ENCODE results near the gene LAMP2. TPM values are rescaled to one million over a fixed set of nuclear protein-coding genes. Genes with fewer than 3 reads are reported as not detected.
A peak's percentile ranks its signal among the peaks of the same experiment; 100 is the strongest.

Gene LAMP2
- polyA plus RNA-seq, 1 donor from 2014 or later: 42.6 TPM

GRCh38 chrX:120468479-120468824 is 644 bp downstream of the LAMP2 start:
- peak overlapping the region; percentile 74 for H3K27ac ChIP-seq (ENCODE audit: low read length)
- no peaks in the 10 kb centered on the region for H3K9me3 ChIP-seq (ENCODE audit: low read length)
- H3K79me2 ChIP-seq (replicated peaks; ENCODE audit: insufficient read depth, low read length): peaks cover 18% of the 10 kb centered on the region
- no peaks in the 10 kb centered on the region for H3K9me2 ChIP-seq (ENCODE audit: insufficient read depth, low read length)
- TF ChIP-seq TAF1 (IDR thresholded peaks at IDR 0.05; ENCODE audit: low read depth) (no peak), EZH2 (IDR thresholded peaks at IDR 0.05; ENCODE audit: borderline replicate concordance, insufficient read depth, low read length, poor library complexity, severe bottlenecking) (no peak), RAD21 (conservative IDR thresholded peaks at IDR 0.05) (no peak), SMC3 (conservative IDR thresholded peaks at IDR 0.05; ENCODE audit: poor library complexity) (no peak), POLR2AphosphoS5 (IDR thresholded peaks at IDR 0.05) (no peak), EP300 (conservative IDR thresholded peaks at IDR 0.05; ENCODE audit: poor library complexity, severe bottlenecking) (no peak), CTCF (IDR thresholded peaks at IDR 0.05; ENCODE audit: poor library complexity, severe bottlenecking) (no peak), MXI1 (conservative IDR thresholded peaks at IDR 0.05; ENCODE audit: poor library complexity, severe bottlenecking) (no peak)
- TF ChIP-seq, protein P1, sequence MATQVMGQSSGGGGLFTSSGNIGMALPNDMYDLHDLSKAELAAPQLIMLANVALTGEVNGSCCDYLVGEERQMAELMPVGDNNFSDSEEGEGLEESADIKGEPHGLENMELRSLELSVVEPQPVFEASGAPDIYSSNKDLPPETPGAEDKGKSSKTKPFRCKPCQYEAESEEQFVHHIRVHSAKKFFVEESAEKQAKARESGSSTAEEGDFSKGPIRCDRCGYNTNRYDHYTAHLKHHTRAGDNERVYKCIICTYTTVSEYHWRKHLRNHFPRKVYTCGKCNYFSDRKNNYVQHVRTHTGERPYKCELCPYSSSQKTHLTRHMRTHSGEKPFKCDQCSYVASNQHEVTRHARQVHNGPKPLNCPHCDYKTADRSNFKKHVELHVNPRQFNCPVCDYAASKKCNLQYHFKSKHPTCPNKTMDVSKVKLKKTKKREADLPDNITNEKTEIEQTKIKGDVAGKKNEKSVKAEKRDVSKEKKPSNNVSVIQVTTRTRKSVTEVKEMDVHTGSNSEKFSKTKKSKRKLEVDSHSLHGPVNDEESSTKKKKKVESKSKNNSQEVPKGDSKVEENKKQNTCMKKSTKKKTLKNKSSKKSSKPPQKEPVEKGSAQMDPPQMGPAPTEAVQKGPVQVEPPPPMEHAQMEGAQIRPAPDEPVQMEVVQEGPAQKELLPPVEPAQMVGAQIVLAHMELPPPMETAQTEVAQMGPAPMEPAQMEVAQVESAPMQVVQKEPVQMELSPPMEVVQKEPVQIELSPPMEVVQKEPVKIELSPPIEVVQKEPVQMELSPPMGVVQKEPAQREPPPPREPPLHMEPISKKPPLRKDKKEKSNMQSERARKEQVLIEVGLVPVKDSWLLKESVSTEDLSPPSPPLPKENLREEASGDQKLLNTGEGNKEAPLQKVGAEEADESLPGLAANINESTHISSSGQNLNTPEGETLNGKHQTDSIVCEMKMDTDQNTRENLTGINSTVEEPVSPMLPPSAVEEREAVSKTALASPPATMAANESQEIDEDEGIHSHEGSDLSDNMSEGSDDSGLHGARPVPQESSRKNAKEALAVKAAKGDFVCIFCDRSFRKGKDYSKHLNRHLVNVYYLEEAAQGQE (IDR thresholded peaks at IDR 0.05; ENCODE audit: borderline replicate concordance): no peak
- H3K9ac ChIP-seq (ENCODE audit: low read length): peak overlapping the region; percentile 78
- peak overlapping the region; percentile 79 for H3K4me3 ChIP-seq (ENCODE audit: low read length)
- H2AFZ ChIP-seq (ENCODE audit: low read depth, low read length): peak overlapping the region; percentile 27
- H3K4me2 ChIP-seq (ENCODE audit: low read length): peak overlapping the region; percentile 62
- H3F3A ChIP-seq (ENCODE audit: insufficient read depth, low read length, poor library complexity, severe bottlenecking): no peaks in the 10 kb centered on the region
- no peaks in the 10 kb centered on the region for H4K20me1 ChIP-seq (ENCODE audit: insufficient read depth)
- no peaks in the 10 kb centered on the region for H3K36me3 ChIP-seq (ENCODE audit: insufficient read depth, low read length)
- no peaks in the 10 kb centered on the region for H3K27me3 ChIP-seq (ENCODE audit: insufficient read depth, low read depth, low read length)

- TF ChIP-seq POLR2AphosphoS5 (IDR thresholded peaks at IDR 0.05) (no peak), MXI1 (conservative IDR thresholded peaks at IDR 0.05; ENCODE audit: poor library complexity, severe bottlenecking) (no peak)
- peak overlapping the region; percentile 79 for H3K4me3 ChIP-seq (ENCODE audit: low read length)
- peak overlapping the region; percentile 78 for H3K9ac ChIP-seq (ENCODE audit: low read length)
- peak overlapping the region; percentile 62 for H3K4me2 ChIP-seq (ENCODE audit: low read length)
- no peaks in the 10 kb centered on the region for H4K20me1 ChIP-seq (ENCODE audit: insufficient read depth)
- H2AFZ ChIP-seq (ENCODE audit: low read depth, low read length): no peak overlapping the region
- H3K9me2 ChIP-seq (ENCODE audit: insufficient read depth, low read length): no peaks in the 10 kb centered on the region
- H3K27ac ChIP-seq (ENCODE audit: low read length): no peak overlapping the region
- no peaks in the 10 kb centered on the region for H3F3A ChIP-seq (ENCODE audit: insufficient read depth, low read length, poor library complexity, severe bottlenecking)
- H3K36me3 ChIP-seq (ENCODE audit: insufficient read depth, low read length): no peaks in the 10 kb centered on the region
- H3K79me2 ChIP-seq (replicated peaks; ENCODE audit: insufficient read depth, low read length): peaks cover 18% of the 10 kb centered on the region
- H3K27me3 ChIP-seq (ENCODE audit: insufficient read depth, low read depth, low read length): no peaks in the 10 kb centered on the region
- no peaks in the 10 kb centered on the region for H3K9me3 ChIP-seq (ENCODE audit: low read length)
Measured at GRCh38 chrX:120468071-120468470, 1.0 kb downstream of the LAMP2 start.

DNA sequence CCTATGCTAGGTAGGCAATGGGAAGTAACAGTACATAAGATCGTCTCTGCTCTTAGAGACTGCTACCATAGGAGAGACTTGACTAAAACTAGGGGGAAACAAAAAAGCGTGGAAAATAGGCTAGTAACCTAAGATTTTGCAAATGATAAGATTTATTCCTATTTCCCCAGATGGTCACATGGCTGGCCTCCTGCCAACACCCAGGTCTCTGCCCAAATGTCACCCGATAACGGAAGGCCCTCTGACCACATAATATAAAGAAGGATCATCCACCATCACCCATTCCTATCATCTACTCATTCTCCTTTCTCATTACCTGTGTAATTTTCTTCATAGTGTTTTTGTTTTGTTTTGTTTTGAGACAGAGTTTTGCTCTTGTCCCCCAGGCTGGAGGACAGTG is 4.7 kb downstream of the LAMP2 start:
- Histone ChIP-seq H2AFZ (ENCODE audit: low read depth, low read length) (no peak overlapping the region), H3K9ac (ENCODE audit: low read length) (no peak overlapping the region), H3K4me2 (ENCODE audit: low read length) (no peak overlapping the region), H3K79me2 (replicated peaks; ENCODE audit: insufficient read depth, low read length) (peaks cover 18% of the 10 kb centered on the region), H3K9me3 (ENCODE audit: low read length) (no peaks in the 10 kb centered on the region), H3K4me3 (ENCODE audit: low read length) (no peak overlapping the region), H3K27ac (ENCODE audit: low read length) (no peak overlapping the region), H4K20me1 (ENCODE audit: insufficient read depth) (no peaks in the 10 kb centered on the region), H3K27me3 (ENCODE audit: insufficient read depth, low read depth, low read length) (no peaks in the 10 kb centered on the region), H3F3A (ENCODE audit: insufficient read depth, low read length, poor library complexity, severe bottlenecking) (no peaks in the 10 kb centered on the region), H3K36me3 (ENCODE audit: insufficient read depth, low read length) (no peaks in the 10 kb centered on the region), H3K9me2 (ENCODE audit: insufficient read depth, low read length) (no peaks in the 10 kb centered on the region)
- TF ChIP-seq MXI1 (conservative IDR thresholded peaks at IDR 0.05; ENCODE audit: poor library complexity, severe bottlenecking) (no peak), SMC3 (conservative IDR thresholded peaks at IDR 0.05; ENCODE audit: poor library complexity) (no peak), EP300 (conservative IDR thresholded peaks at IDR 0.05; ENCODE audit: poor library complexity, severe bottlenecking) (no peak), RAD21 (conservative IDR thresholded peaks at IDR 0.05) (no peak), TAF1 (IDR thresholded peaks at IDR 0.05; ENCODE audit: low read depth) (no peak), CTCF (IDR thresholded peaks at IDR 0.05; ENCODE audit: poor library complexity, severe bottlenecking) (no peak), EZH2 (IDR thresholded peaks at IDR 0.05; ENCODE audit: borderline replicate concordance, insufficient read depth, low read length, poor library complexity, severe bottlenecking) (no peak), POLR2AphosphoS5 (IDR thresholded peaks at IDR 0.05) (no peak)
- TF ChIP-seq, protein P1 (IDR thresholded peaks at IDR 0.05; ENCODE audit: borderline replicate concordance): no peak
